Activated CD8-positive, alpha-beta memory T cell treated with anti-CD3 and anti-CD28 coated beads for 48 hours (primary cell): ENCODE data around the gene WWC1.
"Not testable (repeated sequence)": the region's sequence is repeated elsewhere in the genome, so short reads cannot be mapped to it uniquely, and the experiment has no call there.

Experiments
- DNase-seq, 3 experiments: peaks; one replicate each; pipeline ENCODE4 v3.0.0-alpha.2; 2020; ENCODE audit warnings: low read depth in 2 of 3, low spot score in 2 of 3

The WWC1 gene

GRCh38 chr5:168286386-168286785 is 5.1 kb upstream of the WWC1 start:
- no peak for DNase-seq

DNA sequence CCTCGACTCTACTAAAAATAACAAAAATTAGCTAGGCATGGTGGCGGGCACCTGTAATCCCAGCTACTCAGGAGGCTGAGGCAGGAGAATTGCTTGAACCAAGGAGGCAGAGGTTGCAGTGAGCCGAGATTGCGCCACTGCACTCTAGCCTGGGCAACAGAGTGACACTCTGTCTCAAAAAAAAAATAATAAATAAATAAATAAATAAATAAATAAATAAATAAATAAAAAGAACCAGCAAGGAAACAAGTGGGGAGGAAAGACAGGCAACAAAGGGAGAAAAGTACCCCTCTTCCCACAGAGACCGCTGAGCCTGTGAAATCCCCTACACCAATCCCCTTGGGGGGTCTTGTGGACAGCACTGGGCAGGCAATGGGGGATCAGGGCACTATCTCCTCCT is 4.6 kb upstream of the WWC1 start:
- not testable (repeated sequence) for DNase-seq

DNA sequence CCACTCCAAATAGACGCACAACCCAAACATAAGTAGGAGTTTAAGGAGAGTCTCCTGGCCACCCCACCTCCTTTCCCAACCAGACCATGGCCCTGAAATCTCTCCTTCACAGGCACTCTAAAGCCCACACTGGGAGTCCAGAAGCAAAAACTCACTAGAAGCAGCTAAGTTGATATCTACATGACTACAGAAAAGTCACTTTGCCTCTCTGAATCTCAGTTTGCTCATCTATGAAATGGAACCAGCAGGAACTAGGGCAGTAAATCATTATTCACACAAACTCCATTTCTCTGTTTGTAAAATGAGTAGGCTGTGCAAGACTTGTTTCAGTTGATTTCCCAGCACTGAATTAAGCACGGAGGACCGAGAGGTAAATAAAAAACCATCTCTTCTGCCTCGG is 4.1 kb upstream of the WWC1 start:
- no peak for DNase-seq

DNA sequence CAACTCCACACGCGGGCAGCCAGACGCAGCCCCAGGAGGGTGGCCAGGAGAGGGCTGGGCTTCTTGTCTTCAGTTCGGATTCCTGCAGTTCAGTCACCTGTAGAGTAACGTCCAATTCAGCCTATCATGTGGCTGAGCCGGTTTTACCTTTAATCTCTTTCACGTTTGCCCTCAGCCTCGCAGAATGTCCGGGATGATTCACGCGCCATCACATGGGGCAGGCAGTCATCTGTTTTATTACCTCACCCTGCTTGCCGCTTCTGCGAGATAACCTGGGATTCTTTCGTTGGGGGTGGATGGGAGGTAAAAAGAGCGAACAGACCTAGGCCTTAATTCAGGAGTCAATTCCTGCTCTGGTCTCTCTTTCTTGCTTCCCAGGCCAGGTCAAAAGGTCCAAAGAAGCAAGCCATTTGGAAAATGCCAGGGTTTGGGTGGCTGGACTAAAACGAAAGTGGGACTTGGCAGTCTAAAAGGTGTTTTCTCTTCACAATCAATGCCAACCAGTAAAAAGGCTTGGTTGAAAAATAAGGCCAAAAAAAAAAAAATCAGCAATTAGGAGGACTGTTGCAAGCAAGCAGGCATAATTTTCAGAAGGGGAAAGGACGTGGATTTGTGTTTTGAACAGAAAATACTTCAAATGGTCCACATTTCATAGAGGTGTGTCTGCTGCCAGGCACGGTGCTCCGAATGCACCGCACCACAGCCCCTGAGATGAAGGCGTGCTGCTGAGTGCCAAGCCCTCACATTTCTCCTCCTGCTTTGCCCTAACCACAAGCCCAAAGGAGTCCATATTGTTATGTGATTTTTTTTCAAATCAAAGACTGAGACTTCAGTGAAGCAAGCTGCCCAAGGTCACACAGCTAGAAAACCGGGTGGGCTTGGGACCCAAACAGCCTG is 2.8 kb upstream of the WWC1 start:
- DNase-seq, result no peak

GRCh38 chr5:168290902-168291341 is 523 bp upstream of the WWC1 start:
- no peak for DNase-seq

DNA sequence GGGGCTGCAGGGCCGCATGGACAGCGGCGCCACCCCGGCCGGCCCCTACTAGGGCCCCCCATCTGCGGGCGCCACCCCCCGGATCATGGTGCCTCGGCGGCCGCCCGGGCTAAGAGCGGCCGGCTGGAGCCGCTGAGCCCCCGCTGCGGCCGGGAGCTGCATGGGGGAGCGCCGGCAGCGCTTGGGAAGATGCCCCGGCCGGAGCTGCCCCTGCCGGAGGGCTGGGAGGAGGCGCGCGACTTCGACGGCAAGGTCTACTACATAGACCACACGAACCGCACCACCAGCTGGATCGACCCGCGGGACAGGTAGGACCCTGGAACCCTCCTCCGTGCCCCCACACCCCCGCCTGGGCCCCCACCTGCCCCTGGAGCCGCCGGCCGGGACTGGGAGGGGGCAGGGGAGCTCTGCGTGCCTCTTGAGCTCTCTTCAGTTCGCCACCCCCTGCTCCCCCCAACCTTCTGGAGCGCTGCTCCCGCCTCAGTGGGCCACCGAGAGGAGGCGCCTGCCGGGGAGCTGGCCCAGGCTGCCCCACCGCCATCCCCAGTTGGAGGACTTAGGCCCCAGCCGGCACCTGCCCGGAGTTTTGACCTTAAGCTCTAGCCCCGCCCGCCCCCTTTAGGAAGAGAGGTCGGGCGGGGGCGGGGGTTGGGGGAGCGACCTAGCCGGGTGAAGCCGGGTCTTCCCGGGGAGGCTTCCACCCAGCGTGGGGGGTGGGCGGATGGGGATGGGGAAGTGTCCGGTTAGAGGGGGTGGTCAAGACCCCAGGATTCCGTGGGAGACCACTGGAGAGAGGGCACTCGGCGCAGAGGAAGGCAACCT is 730 bp downstream of the WWC1 start:
- DNase-seq, result no peak

DNA sequence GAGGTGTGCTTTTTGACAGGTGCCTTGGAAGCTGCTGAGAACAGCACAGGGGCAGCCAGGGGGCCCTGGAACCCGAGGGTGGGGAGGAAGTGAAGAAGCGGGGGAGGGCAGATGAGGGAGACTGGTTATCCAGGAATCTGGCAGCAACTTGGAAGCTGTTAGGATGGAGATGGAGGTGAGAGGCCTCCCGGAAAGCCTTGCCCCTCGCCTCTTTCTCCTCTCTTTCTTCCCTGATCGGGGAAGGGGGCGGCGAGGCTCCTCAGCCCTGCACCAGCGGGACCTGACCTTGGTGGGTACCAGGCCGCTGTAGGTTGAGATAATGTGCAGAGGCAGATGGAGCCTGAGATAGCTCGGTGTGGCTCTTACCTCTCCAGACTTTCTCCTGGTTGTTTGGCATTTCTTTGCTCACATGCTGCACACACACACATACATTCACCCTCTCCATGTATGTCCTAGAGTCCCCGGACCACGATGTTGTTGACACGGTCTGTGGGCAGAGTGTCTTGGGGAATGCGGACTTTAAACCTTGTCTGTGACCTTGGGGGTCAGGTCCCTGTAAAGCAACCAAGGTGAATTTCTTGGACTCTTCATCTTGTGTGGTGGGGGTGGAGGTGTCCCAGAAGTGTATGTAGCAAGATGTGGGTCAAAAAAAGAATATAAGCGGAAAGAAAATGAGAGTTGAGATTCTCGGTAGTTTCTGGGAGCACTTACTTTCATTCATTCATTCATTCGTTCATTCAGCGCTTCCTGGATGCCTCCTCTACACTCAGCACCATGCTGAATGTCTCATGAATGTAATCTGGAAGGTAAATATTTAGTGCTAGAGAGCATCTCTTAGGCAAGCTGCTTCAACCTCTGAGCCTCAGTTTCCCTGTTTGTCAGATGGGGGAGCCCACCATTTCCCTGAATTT is 1.6 kb downstream of the WWC1 start:
- DNase-seq, result no peak

GRCh38 chr5:168295574-168296201 is 4.2 kb downstream of the WWC1 start:
- no peak for DNase-seq

GRCh38 chr5:168296682-168297081 is 5.2 kb downstream of the WWC1 start:
- no peak for DNase-seq

GRCh38 chr5:168298949-168299348 is 7.5 kb downstream of the WWC1 start:
- no peak for DNase-seq

- no peak for DNase-seq
Observed at GRCh38 chr5:168299372-168299771, 7.9 kb downstream of the WWC1 start.

DNA sequence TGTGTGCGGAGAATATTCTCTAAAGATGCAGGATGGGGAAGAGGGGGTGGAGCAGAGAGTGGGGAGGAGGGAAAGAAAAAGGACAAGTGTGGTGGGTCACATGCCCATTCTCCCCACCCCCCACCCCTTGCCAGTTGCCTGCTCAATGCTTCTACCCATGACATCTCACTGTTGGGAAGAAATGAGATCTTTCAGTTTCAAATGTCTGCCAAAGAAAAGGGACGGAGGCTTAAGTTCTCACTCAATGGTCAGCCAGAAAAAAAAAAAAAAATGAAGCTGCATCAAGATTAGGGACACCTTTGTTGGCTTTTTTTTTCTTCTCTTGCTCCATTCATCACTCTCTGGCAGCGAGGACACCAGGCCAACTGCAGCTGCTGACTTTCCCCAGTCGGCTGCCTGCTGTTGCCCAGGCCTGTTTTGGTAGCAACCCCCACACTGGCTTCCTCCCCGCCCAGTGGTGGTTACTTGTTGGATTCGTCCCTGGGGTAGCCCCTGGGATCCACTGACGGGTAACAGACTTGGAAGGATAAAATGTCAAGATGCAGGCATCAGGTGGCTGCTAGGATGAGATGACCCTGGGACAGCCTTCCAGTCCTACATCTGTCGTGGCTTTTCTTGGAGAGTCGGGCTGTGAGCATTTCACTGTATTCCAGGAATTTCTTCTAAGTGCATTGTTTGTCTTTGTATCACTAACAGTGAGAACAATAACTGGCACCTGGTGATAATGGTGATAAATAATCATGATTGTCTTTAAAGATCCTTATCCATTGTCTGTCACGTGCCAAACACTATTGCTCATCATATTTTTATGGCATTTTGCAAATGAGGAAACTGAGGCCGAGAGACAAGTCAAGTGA is 9.1 kb downstream of the WWC1 start:
- no peak for DNase-seq

- no peak for DNase-seq
Observed at GRCh38 chr5:168301593-168302390, 10.3 kb downstream of the WWC1 start.

- DNase-seq, result no peak
Observed at GRCh38 chr5:168302785-168303184, 11.3 kb downstream of the WWC1 start.

GRCh38 chr5:168303393-168304025 is 12.1 kb downstream of the WWC1 start:
- DNase-seq, result no peak

DNA sequence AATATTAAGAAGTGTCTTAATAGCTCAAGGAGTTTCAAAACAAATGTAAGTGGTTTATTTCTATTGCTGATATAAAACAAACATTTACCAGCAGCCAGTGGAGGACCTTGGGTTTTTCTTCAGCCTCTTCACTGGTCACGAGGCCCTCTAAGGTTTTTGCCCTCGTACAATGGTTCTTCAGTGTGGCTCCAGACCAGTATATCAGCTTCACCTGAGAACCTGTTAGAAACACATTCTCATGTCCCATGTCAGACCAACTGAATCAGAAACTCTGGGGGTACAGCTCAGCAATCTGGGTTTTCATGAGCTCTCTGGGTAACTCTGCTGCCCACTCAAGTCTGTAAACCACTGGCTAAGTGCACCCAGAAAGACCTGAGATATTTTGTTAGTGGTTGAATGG is 12.9 kb downstream of the WWC1 start:
- DNase-seq, result no peak

GRCh38 chr5:168305281-168305680 is 13.8 kb downstream of the WWC1 start:
- DNase-seq, result no peak

DNA sequence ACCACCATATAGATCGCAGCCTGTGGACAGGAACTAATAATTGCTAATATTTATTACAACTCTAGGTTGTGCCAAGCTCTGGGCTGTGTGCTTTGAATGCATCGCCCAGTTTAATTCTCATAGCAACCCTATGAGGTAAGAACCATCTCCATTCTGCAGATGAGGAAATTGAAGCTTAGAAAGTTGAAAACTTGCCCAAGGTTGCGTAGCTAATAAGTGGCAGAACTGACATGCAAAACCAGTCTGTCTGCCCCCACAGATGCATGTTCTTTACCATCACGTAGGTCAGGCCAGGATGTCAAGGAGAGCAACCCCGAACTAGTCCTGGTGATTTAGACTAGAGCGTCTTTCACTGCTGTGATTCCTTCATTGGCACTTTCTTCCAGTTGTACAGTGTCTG is 15.6 kb downstream of the WWC1 start:
- no peak for DNase-seq
